MM.1S (cell line): ENCODE measurements around the gene RNF217.
"Not testable (repeated sequence)": the region's sequence is repeated elsewhere in the genome, so short reads cannot be mapped to it uniquely, and the experiment has no call there.

ENCODE experiments used
- DNase-seq: peaks from one replicate; pipeline ENCODE4 v3.0.0-alpha.2; 2015
- H2AFZ ChIP-seq: fragments of 300-600 bp; sonication (generic); 2 replicates; pipeline ENCODE4 v1.6.0; 2016; ENCODE audit warnings: antibody characterized with exemption, low read length
- H3F3A ChIP-seq: fragments of 300-600 bp; sonication (generic); 2 replicates; pipeline ENCODE4 v1.6.1; 2016; ENCODE audit warnings: mild to moderate bottlenecking, antibody characterized with exemption, low read length, moderate library complexity, mixed read lengths; ENCODE audit not compliant: insufficient read depth
- H3K27ac ChIP-seq: fragments of 300-600 bp; sonication (generic); 2 replicates; pipeline ENCODE4 v1.5.1; 2016; ENCODE audit warnings: mild to moderate bottlenecking, low read length
- H3K27me3 ChIP-seq: fragments of 300-600 bp; sonication (generic); replicated peaks from 2 replicates; pipeline ENCODE4 v1.6.0; 2016; ENCODE audit warnings: low read length; ENCODE audit not compliant: insufficient read depth
- H3K36me3 ChIP-seq: fragments of 300-600 bp; sonication (generic); replicated peaks from 2 replicates; pipeline ENCODE4 v1.6.1; 2016; ENCODE audit warnings: mild to moderate bottlenecking, low read length, mixed read lengths; ENCODE audit not compliant: insufficient read depth
- H3K4me1 ChIP-seq: fragments of 300-600 bp; sonication (generic); 2 replicates; pipeline ENCODE4 v1.6.1; 2016; ENCODE audit warnings: low read length, mixed read lengths
- H3K4me2 ChIP-seq: fragments of 300-600 bp; sonication (generic); 2 replicates; pipeline ENCODE4 v1.6.0; 2016; ENCODE audit warnings: low read depth, low read length
- H3K4me3 ChIP-seq: fragments of 300-600 bp; sonication (generic); 2 replicates; pipeline ENCODE4 v1.5.1; 2016; ENCODE audit warnings: low read length, mixed read lengths
- H3K79me2 ChIP-seq: fragments of 300-600 bp; sonication (generic); 2 replicates; pipeline ENCODE4 v1.6.1; 2016; ENCODE audit warnings: mixed run types, low read length, mixed read lengths
- H3K9ac ChIP-seq: fragments of 300-600 bp; sonication (generic); 2 replicates; pipeline ENCODE4 v1.6.1; 2016; ENCODE audit warnings: low read length, mixed read lengths
- H3K9me2 ChIP-seq: fragments of 300-600 bp; sonication (generic); replicated peaks from 2 replicates; pipeline ENCODE4 v1.6.1; 2016; ENCODE audit warnings: mild to moderate bottlenecking, low read length, mixed read lengths; ENCODE audit not compliant: insufficient read depth
- H3K9me3 ChIP-seq: fragments of 300-600 bp; sonication (generic); replicated peaks from 2 replicates; pipeline ENCODE4 v1.6.1; 2016; ENCODE audit warnings: mild to moderate bottlenecking, low read length, mixed read lengths; ENCODE audit not compliant: insufficient read depth
- H4K20me1 ChIP-seq: fragments of 300-600 bp; sonication (generic); 2 replicates; pipeline ENCODE4 v1.6.1; 2016; ENCODE audit warnings: mild to moderate bottlenecking, low read length, moderate library complexity, mixed read lengths; ENCODE audit not compliant: insufficient read depth
- CTCF ChIP-seq: fragments of 300-600 bp; sonication (generic); IDR thresholded peaks from 2 replicates; pipeline ENCODE4 v1.5.1; 2016; ENCODE audit warnings: antibody characterized with exemption, low read length, mixed read lengths
- EZH2 ChIP-seq: fragments of 300-600 bp; sonication (generic); optimal IDR thresholded peaks from 2 replicates; pipeline ENCODE3; 2017; ENCODE audit warnings: low read depth, mild to moderate bottlenecking, antibody characterized with exemption, low read length, mixed read lengths
- EZH2phosphoT487 ChIP-seq: fragments of 300-600 bp; sonication (generic); IDR thresholded peaks from 2 replicates; pipeline ENCODE4 v1.6.1; 2018; ENCODE audit warnings: antibody characterized with exemption, low read length

The RNF217 gene

GRCh38 chr6:125025164-125025854 lies 63.1 kb downstream of the RNF217 start:
- no peak overlapping the region for H2AFZ ChIP-seq
- TF ChIP-seq EZH2: no peak

GRCh38 chr6:125027287-125027686 lies 65.0 kb downstream of the RNF217 start:
- no peaks in the 10 kb centered on the region for H3K36me3 ChIP-seq

More at GRCh38 chr6:125025164-125025854, 63.1 kb downstream of the RNF217 start:
- Histone ChIP-seq H3K9me2 (no peaks in the 10 kb centered on the region), H3K9ac (no peak overlapping the region), H3K36me3 (no peaks in the 10 kb centered on the region), H3K9me3 (no peaks in the 10 kb centered on the region), H3K27me3 (no peaks in the 10 kb centered on the region), H3K4me3 (no peak overlapping the region), H3K27ac (no peak overlapping the region), H3K79me2 (no peaks in the 10 kb centered on the region), H4K20me1 (no peaks in the 10 kb centered on the region), H3F3A (no peaks in the 10 kb centered on the region), H3K4me2 (no peak overlapping the region), H3K4me1 (no peaks in the 10 kb centered on the region)
- DNase-seq: no peak

GRCh38 chr6:125030969-125031368 lies 68.7 kb downstream of the RNF217 start:
- Histone ChIP-seq H3K9me3 (no peaks in the 10 kb centered on the region), H3K79me2 (no peaks in the 10 kb centered on the region), H3K4me3 (no peak overlapping the region), H3K9ac (no peak overlapping the region), H3K27me3 (no peaks in the 10 kb centered on the region), H4K20me1 (no peaks in the 10 kb centered on the region), H3K36me3 (no peaks in the 10 kb centered on the region), H3K27ac (no peak overlapping the region), H3F3A (no peaks in the 10 kb centered on the region), H3K9me2 (no peaks in the 10 kb centered on the region), H3K4me1 (no peaks in the 10 kb centered on the region), H2AFZ (no peak overlapping the region), H3K4me2 (no peak overlapping the region)
- TF ChIP-seq EZH2phosphoT487: no peak
- no peak for TF ChIP-seq EZH2
- no peak for DNase-seq

More at GRCh38 chr6:125027287-125027686, 65.0 kb downstream of the RNF217 start:
- Histone ChIP-seq H3K4me1 (no peaks in the 10 kb centered on the region), H4K20me1 (no peaks in the 10 kb centered on the region), H3K79me2 (no peaks in the 10 kb centered on the region), H3K27ac (no peak overlapping the region), H3K27me3 (no peaks in the 10 kb centered on the region), H3K4me3 (no peak overlapping the region), H3K9ac (no peak overlapping the region), H3K9me2 (no peaks in the 10 kb centered on the region), H2AFZ (no peak overlapping the region), H3K9me3 (no peaks in the 10 kb centered on the region), H3F3A (no peaks in the 10 kb centered on the region), H3K4me2 (no peak overlapping the region)
- DNase-seq: no peak
- TF ChIP-seq EZH2 (no peak), CTCF (no peak), EZH2phosphoT487 (no peak)

GRCh38 chr6:125031385-125031784 lies 69.1 kb downstream of the RNF217 start:
- Histone ChIP-seq H4K20me1 (no peaks in the 10 kb centered on the region), H3K27me3 (no peaks in the 10 kb centered on the region), H3K9ac (no peak overlapping the region), H2AFZ (no peak overlapping the region), H3K79me2 (no peaks in the 10 kb centered on the region), H3K4me3 (no peak overlapping the region), H3K9me3 (no peaks in the 10 kb centered on the region), H3K9me2 (no peaks in the 10 kb centered on the region), H3K4me1 (no peaks in the 10 kb centered on the region), H3K27ac (no peak overlapping the region), H3K4me2 (no peak overlapping the region), H3K36me3 (no peaks in the 10 kb centered on the region), H3F3A (no peaks in the 10 kb centered on the region)
- no peak for DNase-seq
- TF ChIP-seq CTCF: no peak
- no peak for TF ChIP-seq EZH2
- no peak for TF ChIP-seq EZH2phosphoT487

GRCh38 chr6:125034929-125035328 lies 72.7 kb downstream of the RNF217 start:
- H3K4me3 ChIP-seq, H3K9me2 ChIP-seq, H3K4me2 ChIP-seq, H3K27me3 ChIP-seq, H3K36me3 ChIP-seq, DNase-seq, H3K4me1 ChIP-seq, H3F3A ChIP-seq, H3K27ac ChIP-seq, H3K9ac ChIP-seq, H4K20me1 ChIP-seq, H3K79me2 ChIP-seq, H2AFZ ChIP-seq, H3K9me3 ChIP-seq: not testable (repeated sequence)

- H2AFZ ChIP-seq, H3K79me2 ChIP-seq, H3K9ac ChIP-seq, H3K4me2 ChIP-seq, H3K36me3 ChIP-seq, H3K27ac ChIP-seq, H3K9me3 ChIP-seq, H3K4me1 ChIP-seq, H3K4me3 ChIP-seq, H3K27me3 ChIP-seq, DNase-seq, H3F3A ChIP-seq, H4K20me1 ChIP-seq, H3K9me2 ChIP-seq: not testable (repeated sequence)
Observed at GRCh38 chr6:125036486-125036885, 74.2 kb downstream of the RNF217 start.
